Measurements from ENCODE around the gene VSTM1. TPM values are rescaled to one million over a fixed set of nuclear protein-coding genes. Genes with fewer than 3 reads are reported as not detected.
A peak's percentile ranks its signal among the peaks of the same experiment; 100 is the strongest.

VSTM1 gene
- total RNA-seq, 1 experiment from 2014 or later, result 0.59 TPM

DNA sequence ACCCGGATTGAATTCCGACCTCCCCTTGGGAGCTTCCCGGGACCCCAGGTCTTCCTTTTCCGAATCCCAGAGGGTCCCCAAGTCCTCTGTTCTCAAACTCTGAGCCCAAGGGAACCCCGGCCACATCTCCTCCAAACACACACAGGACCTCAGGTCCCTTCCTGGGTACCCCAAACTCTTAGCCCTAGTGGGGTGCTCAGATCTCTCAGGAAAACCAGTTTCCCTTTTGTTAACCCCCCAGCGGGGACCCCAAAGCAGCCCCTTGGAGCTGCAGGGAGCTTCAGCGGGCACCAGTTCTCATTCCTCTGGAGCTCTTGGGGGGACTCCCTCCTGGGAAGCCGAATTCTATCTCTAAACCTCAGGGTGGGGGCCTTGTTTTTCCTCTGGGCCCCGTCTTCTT is 71.5 kb downstream of the VSTM1 start:
- H3K9me2 ChIP-seq (ENCODE audit: insufficient read depth), result no peaks in the 10 kb centered on the region
- peak overlapping the region; percentile 94 for H3K4me3 ChIP-seq
- no peaks in the 10 kb centered on the region for H3K27me3 ChIP-seq (ENCODE audit: insufficient read depth, low read depth)
- no peak for DNase-seq
- no peak for TF ChIP-seq EZH2 (IDR thresholded peaks at IDR 0.05; ENCODE audit: low read depth)
- TF ChIP-seq, protein P1, sequence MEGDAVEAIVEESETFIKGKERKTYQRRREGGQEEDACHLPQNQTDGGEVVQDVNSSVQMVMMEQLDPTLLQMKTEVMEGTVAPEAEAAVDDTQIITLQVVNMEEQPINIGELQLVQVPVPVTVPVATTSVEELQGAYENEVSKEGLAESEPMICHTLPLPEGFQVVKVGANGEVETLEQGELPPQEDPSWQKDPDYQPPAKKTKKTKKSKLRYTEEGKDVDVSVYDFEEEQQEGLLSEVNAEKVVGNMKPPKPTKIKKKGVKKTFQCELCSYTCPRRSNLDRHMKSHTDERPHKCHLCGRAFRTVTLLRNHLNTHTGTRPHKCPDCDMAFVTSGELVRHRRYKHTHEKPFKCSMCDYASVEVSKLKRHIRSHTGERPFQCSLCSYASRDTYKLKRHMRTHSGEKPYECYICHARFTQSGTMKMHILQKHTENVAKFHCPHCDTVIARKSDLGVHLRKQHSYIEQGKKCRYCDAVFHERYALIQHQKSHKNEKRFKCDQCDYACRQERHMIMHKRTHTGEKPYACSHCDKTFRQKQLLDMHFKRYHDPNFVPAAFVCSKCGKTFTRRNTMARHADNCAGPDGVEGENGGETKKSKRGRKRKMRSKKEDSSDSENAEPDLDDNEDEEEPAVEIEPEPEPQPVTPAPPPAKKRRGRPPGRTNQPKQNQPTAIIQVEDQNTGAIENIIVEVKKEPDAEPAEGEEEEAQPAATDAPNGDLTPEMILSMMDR (conservative IDR thresholded peaks at IDR 0.05), result no peak
- no peaks in the 10 kb centered on the region for H3K36me3 ChIP-seq (ENCODE audit: low read depth)
- H3K4me1 ChIP-seq (replicated peaks; ENCODE audit: insufficient read depth), result peaks cover 37% of the 10 kb centered on the region
- peak overlapping the region; percentile 86 for H2AFZ ChIP-seq
- H3K4me2 ChIP-seq, result peak overlapping the region; percentile 99
- H3K9me3 ChIP-seq (ENCODE audit: insufficient read depth, low read depth), result no peaks in the 10 kb centered on the region
- intact Hi-C loops (cut with micrococcal nuclease; ENCODE audit: unreplicated experiment), result no loop called here
- ChIA-PET POLR2A (ENCODE audit: unreplicated experiment) (no interaction called here), CTCF (no interaction called here)
- no peaks in the 10 kb centered on the region for H4K20me1 ChIP-seq (ENCODE audit: insufficient read depth)
- peaks cover 31% of the 10 kb centered on the region for H3K79me2 ChIP-seq (ENCODE audit: low read depth)
- H3K27ac ChIP-seq, result peak overlapping the region; percentile 69
- TSS peak; percentile 70 for BruUV-seq (replicated peaks)
- H3F3A ChIP-seq (ENCODE audit: insufficient read depth, low read depth), result peaks cover 39% of the 10 kb centered on the region

- POLR2A ChIA-PET (ENCODE audit: unreplicated experiment), result interaction anchor here (0.6 to 0.7 kb wide), 3 partner anchors 10 to 1675 kb away, joined by 5 to 6 read pairs (median 5); no protein-coding TSS in a partner anchor
- Histone ChIP-seq H3F3A (ENCODE audit: insufficient read depth, low read depth) (peaks cover 42% of the 10 kb centered on the region), H3K27ac (peak within 1 kb of the TSS; percentile 69)
Observed at GRCh38 chr19:53991224-53992113, 72.2 kb downstream of the VSTM1 start, which contains the start of gene CACNG6. Gene CACNG6, plus strand, starts transcription at chr19:53991637. Its CDS starts 1,241 bp downstream, at chr19:53992878.

More at GRCh38 chr19:53991224-53992113, 72.2 kb downstream of the VSTM1 start, which contains the start of gene CACNG6:
- H3K27me3 ChIP-seq (ENCODE audit: insufficient read depth, low read depth), result no peaks in the 10 kb centered on the region
- H3K4me1 ChIP-seq (replicated peaks; ENCODE audit: insufficient read depth), result peaks cover 37% of the 10 kb centered on the region
- TF ChIP-seq, protein P1 (conservative IDR thresholded peaks at IDR 0.05), result no peak
- no peak for TF ChIP-seq EZH2 (IDR thresholded peaks at IDR 0.05; ENCODE audit: low read depth)
- H3K36me3 ChIP-seq (ENCODE audit: low read depth), result no peaks in the 10 kb centered on the region
- no peaks in the 10 kb centered on the region for H3K9me3 ChIP-seq (ENCODE audit: insufficient read depth, low read depth)
- CTCF ChIA-PET, result interaction anchor here (0.6 kb wide), 1 partner anchor 175 kb away, joined by 3 read pairs; no protein-coding TSS in a partner anchor
- peak within 1 kb of the TSS; percentile 86 for H2AFZ ChIP-seq
- no peaks in the 10 kb centered on the region for H3K9me2 ChIP-seq (ENCODE audit: insufficient read depth)
- H3K4me3 ChIP-seq, result peak within 1 kb of the TSS; percentile 94
- H4K20me1 ChIP-seq (ENCODE audit: insufficient read depth), result no peaks in the 10 kb centered on the region
- peak; percentile 72 for DNase-seq
- H3K4me2 ChIP-seq, result peak within 1 kb of the TSS; percentile 99
- H3K79me2 ChIP-seq (ENCODE audit: low read depth), result peaks cover 31% of the 10 kb centered on the region
- BruUV-seq (replicated peaks), result no TSS peak
- intact Hi-C loops (cut with micrococcal nuclease; ENCODE audit: unreplicated experiment), result no loop called here

Other genes starting within 250 kb of the VSTM1 start
- gene NLRP12, start 239.6 kb downstream of the VSTM1 start, total RNA-seq (2021), result 0.20 and 0.37 TPM in 2 replicates
- 230 and 238 TPM in 2 replicates for gene MYADM, start 196.0 kb downstream of the VSTM1 start, total RNA-seq (2021)
- 5.9 TPM in 2 replicates for gene PRKCG, start 181.7 kb downstream of the VSTM1 start, total RNA-seq (2021)
- gene CACNG7, start 154.6 kb downstream of the VSTM1 start, total RNA-seq (2021), result not detected in 2 replicates
- 2.9 and 3.8 TPM in 2 replicates for gene CACNG8, start 101.0 kb downstream of the VSTM1 start, total RNA-seq (2021)
- 11.5 and 18.7 TPM in 2 replicates for gene CACNG6, start 72.3 kb downstream of the VSTM1 start, total RNA-seq (2021)
- gene TARM1, start 17.5 kb upstream of the VSTM1 start, total RNA-seq (2021), result not detected in 2 replicates
- 0.87 and 2.4 TPM in 2 replicates for gene OSCAR, start 36.9 kb upstream of the VSTM1 start, total RNA-seq (2021)
- 119 and 134 TPM in 2 replicates for gene NDUFA3, start 39.0 kb upstream of the VSTM1 start, total RNA-seq (2021)
- 35.8 and 47.4 TPM in 2 replicates for gene TFPT, start 51.8 kb upstream of the VSTM1 start, total RNA-seq (2021)
- gene PRPF31, start 51.9 kb upstream of the VSTM1 start, total RNA-seq (2021), result 86.1 and 109 TPM in 2 replicates
- gene CNOT3, start 73.9 kb upstream of the VSTM1 start, total RNA-seq (2021), result 83.0 and 89.1 TPM in 2 replicates
- 5.0 and 6.7 TPM in 2 replicates for gene LENG1, start 95.8 kb upstream of the VSTM1 start, total RNA-seq (2021)
- gene TMC4, start 109.3 kb upstream of the VSTM1 start, total RNA-seq (2021), result 175 and 194 TPM in 2 replicates
- 488 and 494 TPM in 2 replicates for gene MBOAT7, start 125.7 kb upstream of the VSTM1 start, total RNA-seq (2021)
- 134 and 162 TPM in 2 replicates for gene TSEN34, start 127.4 kb upstream of the VSTM1 start, total RNA-seq (2021)
- 1,266 and 1,888 TPM in 2 replicates for gene RPS9, start 137.0 kb upstream of the VSTM1 start, total RNA-seq (2021)
- not detected in 2 replicates for gene LILRB3, start 159.1 kb upstream of the VSTM1 start, total RNA-seq (2021)
- not detected in 2 replicates for gene LILRA6, start 178.9 kb upstream of the VSTM1 start, total RNA-seq (2021)
- not detected in 2 replicates for gene LILRB5, start 193.4 kb upstream of the VSTM1 start, total RNA-seq (2021)
- not detected in 2 replicates for gene LILRB2, start 217.2 kb upstream of the VSTM1 start, total RNA-seq (2021)
- not detected in 2 replicates for gene LILRA5, start 249.3 kb upstream of the VSTM1 start, total RNA-seq (2021)